DOHH2 (cell line): ENCODE measurements around the gene ST7.

Experiments used
- H3F3A ChIP-seq: fragments of 200-600 bp; sonication (generic), shearing (Covaris generic); 2 replicates; pipeline ENCODE4 v1.6.0; 2016; ENCODE audit warnings: antibody characterized with exemption, mild to moderate bottlenecking; ENCODE audit not compliant: control insufficient read depth, insufficient read depth
- H3K27ac ChIP-seq: fragments of 200-600 bp; sonication (generic); 2 replicates; pipeline ENCODE4 v1.5.1; 2014; ENCODE audit warnings: low read depth, mild to moderate bottlenecking, low read length, moderate library complexity
- H3K27me3 ChIP-seq: fragments of 200-600 bp; sonication (generic); 2 replicates; pipeline ENCODE4 v1.6.1; 2014; ENCODE audit warnings: mild to moderate bottlenecking, low read length, mixed read lengths; ENCODE audit not compliant: control insufficient read depth
- H3K36me3 ChIP-seq: fragments of 200-600 bp; sonication (generic); 2 replicates; pipeline ENCODE4 v1.6.1; 2014; ENCODE audit warnings: mild to moderate bottlenecking, low read length, moderate library complexity, mixed read lengths; ENCODE audit not compliant: control insufficient read depth
- H3K4me1 ChIP-seq: fragments of 200-600 bp; sonication (generic); 2 replicates; pipeline ENCODE4 v1.6.1; 2014; ENCODE audit warnings: mild to moderate bottlenecking, low read length, mixed read lengths; ENCODE audit not compliant: control insufficient read depth
- H3K4me2 ChIP-seq: fragments of 200-600 bp; sonication (generic); 2 replicates; pipeline ENCODE4 v1.6.0; 2014; ENCODE audit warnings: mild to moderate bottlenecking, low read length, moderate library complexity
- H3K4me3 ChIP-seq: fragments of 200-600 bp; sonication (generic); 2 replicates; pipeline ENCODE4 v1.5.1; 2014; ENCODE audit warnings: mild to moderate bottlenecking, low read length, mixed read lengths
- H3K79me2 ChIP-seq: fragments of 200-600 bp; sonication (generic); 2 replicates; pipeline ENCODE4 v1.6.1; 2014; ENCODE audit warnings: mild to moderate bottlenecking, low read length, mixed read lengths; ENCODE audit not compliant: control insufficient read depth
- H3K9me2 ChIP-seq: fragments of 200-600 bp; sonication (generic); replicated peaks from 2 replicates; pipeline ENCODE4 v1.6.1; 2014; ENCODE audit warnings: mild to moderate bottlenecking, low read length, mixed read lengths; ENCODE audit not compliant: control insufficient read depth
- H3K9me3 ChIP-seq: fragments of 200-600 bp; sonication (generic); 2 replicates; pipeline ENCODE4 v1.6.1; 2014; ENCODE audit warnings: antibody characterized with exemption, low read length, mixed read lengths; ENCODE audit not compliant: control insufficient read depth, insufficient read depth
- H4K20me1 ChIP-seq: fragments of 200-600 bp; sonication (generic); 2 replicates; pipeline ENCODE4 v1.6.0; 2014; ENCODE audit warnings: low read depth, mild to moderate bottlenecking, antibody characterized with exemption, low read length, moderate library complexity; ENCODE audit not compliant: control insufficient read depth, insufficient read depth
- CTCF ChIP-seq: fragments of 200-600 bp; sonication (generic); IDR thresholded peaks from one replicate; pipeline ENCODE4 v1.5.1; 2014; ENCODE audit warnings: antibody characterized with exemption, mild to moderate bottlenecking, low read depth, low read length; ENCODE audit not compliant: poor library complexity, severe bottlenecking
- EZH2phosphoT487 ChIP-seq: fragments of 200-600 bp; sonication (generic); IDR thresholded peaks from 2 replicates; pipeline ENCODE4 v1.6.1; 2017; ENCODE audit warnings: borderline replicate concordance, mild to moderate bottlenecking, antibody characterized with exemption, low read length, moderate library complexity, mixed read lengths

Gene ST7

GRCh38 chr7:117036053-117036669, 82.9 kb downstream of the ST7 start:
- no peaks in the 10 kb centered on the region for H3K36me3 ChIP-seq
- no peaks in the 10 kb centered on the region for H3K9me2 ChIP-seq
- no peaks in the 10 kb centered on the region; the same call in 1 of the 2 replicates for H4K20me1 ChIP-seq
- no peaks in the 10 kb centered on the region for H3K79me2 ChIP-seq
- no peaks in the 10 kb centered on the region for H3K4me1 ChIP-seq
- TF ChIP-seq CTCF (no peak), EZH2phosphoT487 (no peak)
- no peak overlapping the region for H3K4me2 ChIP-seq
- no peak overlapping the region for H3K4me3 ChIP-seq
- no peaks in the 10 kb centered on the region for H3K27me3 ChIP-seq
- H3F3A ChIP-seq: no peaks in the 10 kb centered on the region
- H3K9me3 ChIP-seq: no peaks in the 10 kb centered on the region
- no peak overlapping the region for H3K27ac ChIP-seq

- no peaks in the 10 kb centered on the region for H3K79me2 ChIP-seq
- H4K20me1 ChIP-seq: no peaks in the 10 kb centered on the region; the same call in 1 of the 2 replicates
- H3K27me3 ChIP-seq: no peaks in the 10 kb centered on the region
- TF ChIP-seq EZH2phosphoT487 (no peak), CTCF (no peak)
- no peaks in the 10 kb centered on the region for H3F3A ChIP-seq
- H3K4me2 ChIP-seq: no peak overlapping the region
- H3K36me3 ChIP-seq: no peaks in the 10 kb centered on the region
- no peaks in the 10 kb centered on the region for H3K9me3 ChIP-seq
- no peaks in the 10 kb centered on the region for H3K9me2 ChIP-seq
- no peak overlapping the region for H3K27ac ChIP-seq
- no peak overlapping the region for H3K4me3 ChIP-seq
- H3K4me1 ChIP-seq: no peaks in the 10 kb centered on the region
Measured at GRCh38 chr7:117036836-117037235, 83.5 kb downstream of the ST7 start.

- Histone ChIP-seq H3K4me3 (no peak overlapping the region), H3K27ac (no peak overlapping the region), H3K27me3 (no peaks in the 10 kb centered on the region), H3K4me2 (no peak overlapping the region), H4K20me1 (no peaks in the 10 kb centered on the region; the same call in 1 of the 2 replicates), H3F3A (no peaks in the 10 kb centered on the region), H3K9me2 (no peaks in the 10 kb centered on the region), H3K79me2 (no peaks in the 10 kb centered on the region), H3K4me1 (no peaks in the 10 kb centered on the region), H3K36me3 (no peaks in the 10 kb centered on the region), H3K9me3 (no peaks in the 10 kb centered on the region)
- no peak for TF ChIP-seq CTCF
- no peak for TF ChIP-seq EZH2phosphoT487
Measured at GRCh38 chr7:117038408-117038807, 85.1 kb downstream of the ST7 start.
